GM23248 (cell line): ENCODE results near the gene PTHLH. TPM values are rescaled to one million over a fixed set of nuclear protein-coding genes. Genes with fewer than 3 reads are reported as not detected.

ENCODE experiments used
- DNase-seq: peaks from one replicate; pipeline ENCODE4 v3.0.0-alpha.2; 2015
- H2AFZ ChIP-seq: fragments of 200-600 bp; sonication (generic); 2 replicates; pipeline ENCODE4 v1.6.1; 2016; ENCODE audit warnings: antibody characterized with exemption
- H3F3A ChIP-seq: fragments of 200-600 bp; sonication (generic); 2 replicates; pipeline ENCODE4 v1.6.1; 2016; ENCODE audit warnings: mild to moderate bottlenecking, antibody characterized with exemption, mixed run types; ENCODE audit not compliant: insufficient read depth
- H3K27ac ChIP-seq: fragments of 200-600 bp; sonication (generic); 2 replicates; pipeline ENCODE4 v1.5.1; 2016; ENCODE audit warnings: mild to moderate bottlenecking
- H3K27me3 ChIP-seq: fragments of 200-600 bp; sonication (generic); replicated peaks from 2 replicates; pipeline ENCODE4 v1.6.1; 2016; ENCODE audit warnings: mild to moderate bottlenecking; ENCODE audit not compliant: insufficient read depth
- H3K36me3 ChIP-seq: fragments of 200-600 bp; sonication (generic); 2 replicates; pipeline ENCODE4 v1.6.1; 2016; ENCODE audit warnings: low read depth, mild to moderate bottlenecking
- H3K4me1 ChIP-seq: fragments of 200-600 bp; sonication (generic); 2 replicates; pipeline ENCODE4 v1.6.1; 2016; ENCODE audit warnings: mild to moderate bottlenecking; ENCODE audit not compliant: insufficient read depth
- H3K4me2 ChIP-seq: fragments of 200-600 bp; sonication (generic); one replicate; pipeline ENCODE4 v1.6.1; 2016; ENCODE audit warnings: mild to moderate bottlenecking; ENCODE audit not compliant: unreplicated experiment
- H3K4me3 ChIP-seq: fragments of 200-600 bp; sonication (generic); 2 replicates; pipeline ENCODE4 v1.5.1; 2016; ENCODE audit warnings: mild to moderate bottlenecking
- H3K79me2 ChIP-seq: fragments of 200-600 bp; sonication (generic); 2 replicates; pipeline ENCODE4 v1.6.1; 2016; ENCODE audit warnings: mild to moderate bottlenecking; ENCODE audit not compliant: insufficient read depth
- H3K9ac ChIP-seq: fragments of 200-600 bp; sonication (generic); 2 replicates; pipeline ENCODE4 v1.6.1; 2016; ENCODE audit warnings: mild to moderate bottlenecking
- H3K9me2 ChIP-seq: fragments of 200-600 bp; sonication (generic); 2 replicates; pipeline ENCODE4 v1.6.1; 2016; ENCODE audit warnings: mixed run types, mild to moderate bottlenecking, moderate library complexity; ENCODE audit not compliant: insufficient read depth
- H3K9me3 ChIP-seq: fragments of 200-600 bp; sonication (generic); one replicate; pipeline ENCODE4 v1.6.1; 2017; ENCODE audit warnings: low read depth
- H4K20me1 ChIP-seq: fragments of 200-600 bp; sonication (generic); 2 replicates; pipeline ENCODE4 v1.6.0; 2016; ENCODE audit not compliant: insufficient read depth
- EZH2 ChIP-seq: fragments of 200-600 bp; sonication (generic); IDR thresholded peaks from 2 replicates; pipeline ENCODE4 v1.6.1; 2018; ENCODE audit warnings: antibody characterized with exemption, mild to moderate bottlenecking; ENCODE audit not compliant: insufficient read depth, poor library complexity, severe bottlenecking
- EZH2phosphoT487 ChIP-seq: fragments of 200-600 bp; sonication (generic); IDR thresholded peaks from 2 replicates; pipeline ENCODE4 v1.6.1; 2018; ENCODE audit warnings: antibody characterized with exemption, moderate library complexity, mild to moderate bottlenecking, low read depth; ENCODE audit not compliant: insufficient read depth
- WGBS, 2 experiments: methylation state at CpG; one replicate each; pipeline ENCODE4 v1.1.6; 2015 to 2017; ENCODE audit warnings: low lambda C conversion rate in 2 of 2, low coverage in 1 of 2; ENCODE audit errors: missing lambda C conversion rate in 2 of 2; 5-methylcytosine and 5-hydroxymethylcytosine counted together
- in situ Hi-C: fragments of 300-500 bp; cut with MboI; formaldehyde crosslinking; loops from 2 replicates; pipeline ENCODE4 v1.15.0; 2020
- polyA plus RNA-seq: library from polyadenylated mRNA; unstranded; fragments of >200 nt; fragmentation: Nextera tagmentation; extraction: Ambion mirVana; gene quantifications from 2 replicates; pipeline ENCODE4 v1.2.1, GENCODE V29; 2016
- total RNA-seq: library from RNA; depleted of rRNA; stranded (reverse); fragments of >200 nt; shearing (Covaris generic); gene quantifications from 2 replicates; pipeline ENCODE4 v1.2.3, GENCODE V29; 2014

The PTHLH gene
- total and polyA plus RNA-seq, 2 experiments from 2014 or later = 4.7 to 6.4 TPM

DNA sequence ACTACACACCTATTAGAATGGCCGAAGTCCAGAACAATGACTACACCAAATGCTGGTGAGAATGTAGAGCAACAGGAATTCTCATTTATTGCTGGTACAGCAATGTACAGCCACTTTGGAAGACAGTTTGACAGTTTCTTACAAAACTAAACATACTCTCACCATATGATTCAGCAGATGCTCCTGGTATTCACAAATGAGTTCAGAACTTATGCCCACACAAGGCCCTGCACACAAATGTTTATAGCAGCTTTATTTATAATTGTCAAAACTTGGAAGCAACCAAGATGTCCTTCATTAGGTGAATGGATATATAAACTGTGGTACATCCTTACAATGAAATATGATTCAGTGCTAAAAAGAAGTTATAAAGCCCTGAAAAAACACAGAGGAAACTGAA lies 38.3 kb downstream of the PTHLH start:
- H4K20me1 ChIP-seq = no peaks in the 10 kb centered on the region
- in situ Hi-C loops = no loop called here
- no peak overlapping the region for H2AFZ ChIP-seq
- H3K9me2 ChIP-seq = no peaks in the 10 kb centered on the region
- no peak for TF ChIP-seq EZH2phosphoT487
- no peak for TF ChIP-seq EZH2
- no peak overlapping the region for H3K4me2 ChIP-seq
- H3K36me3 ChIP-seq = no peaks in the 10 kb centered on the region
- no peak overlapping the region for H3K4me3 ChIP-seq
- no peaks in the 10 kb centered on the region for H3K27me3 ChIP-seq
- no peaks in the 10 kb centered on the region for H3F3A ChIP-seq
- DNase-seq = no peak
- H3K4me1 ChIP-seq = peaks cover 9% of the 10 kb centered on the region; the same call in 1 of the 2 replicates
- no peak overlapping the region for H3K9ac ChIP-seq
- no peaks in the 10 kb centered on the region for H3K79me2 ChIP-seq
- no peak overlapping the region for H3K27ac ChIP-seq
- WGBS, 2 experiments = 89 to 95% methylated on average over 1 of the region's 1 CpG
- no peaks in the 10 kb centered on the region for H3K9me3 ChIP-seq

DNA sequence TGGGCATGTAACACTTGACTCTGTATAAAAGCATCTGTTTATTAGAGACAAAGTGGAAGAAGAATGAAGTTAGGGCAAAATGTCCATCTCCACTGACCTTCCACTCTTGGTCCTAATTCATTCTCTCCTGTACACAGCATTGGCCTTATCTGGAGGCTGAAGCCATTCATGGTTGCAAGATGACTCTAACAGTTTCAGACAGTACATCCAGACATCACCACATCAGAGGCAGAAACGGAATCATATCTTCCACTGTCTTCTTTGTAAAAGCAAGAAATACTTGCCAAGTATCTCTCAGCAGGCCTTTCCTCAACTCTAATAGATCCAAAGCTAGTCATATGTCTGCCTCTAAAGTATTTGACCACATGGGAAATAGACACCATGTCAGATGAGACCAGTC lies 41.1 kb downstream of the PTHLH start:
- no peaks in the 10 kb centered on the region for H3K79me2 ChIP-seq
- in situ Hi-C loops = no loop called here
- peak; percentile 5 for DNase-seq
- no peaks in the 10 kb centered on the region for H4K20me1 ChIP-seq
- H3K9me2 ChIP-seq = no peaks in the 10 kb centered on the region
- TF ChIP-seq EZH2phosphoT487 (no peak), EZH2 (no peak)
- H3K27ac ChIP-seq = no peak overlapping the region
- WGBS, 2 experiments = 57 to 74% methylated on average over 1 of the region's 1 CpG
- H3K4me2 ChIP-seq = no peak overlapping the region
- no peaks in the 10 kb centered on the region for H3K36me3 ChIP-seq
- no peak overlapping the region for H3K4me3 ChIP-seq
- H3K9me3 ChIP-seq = no peaks in the 10 kb centered on the region
- H3F3A ChIP-seq = no peaks in the 10 kb centered on the region
- H3K9ac ChIP-seq = no peak overlapping the region
- H2AFZ ChIP-seq = no peak overlapping the region
- no peaks in the 10 kb centered on the region for H3K27me3 ChIP-seq
- peaks cover 5% of the 10 kb centered on the region; the same call in 1 of the 2 replicates for H3K4me1 ChIP-seq

DNA sequence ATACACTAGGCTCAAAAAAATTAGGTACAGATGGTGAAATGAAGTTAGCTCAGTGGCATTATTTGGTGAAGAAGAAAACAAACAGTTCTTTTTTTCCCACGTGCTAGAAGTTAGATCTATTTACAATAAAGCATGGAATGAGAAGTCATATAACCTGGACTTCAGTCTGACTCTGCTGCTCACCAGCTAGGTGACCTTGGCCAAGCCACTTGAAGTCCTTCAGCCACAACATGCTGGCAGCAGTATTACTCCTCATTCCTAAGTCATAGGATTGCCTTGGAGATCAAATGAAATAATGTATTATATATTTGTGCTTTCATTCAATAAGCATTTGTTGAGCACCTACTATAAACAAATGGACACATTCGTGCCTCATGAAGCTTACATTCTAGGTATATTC lies 45.2 kb downstream of the PTHLH start:
- no peak for DNase-seq
- no peak overlapping the region for H3K4me2 ChIP-seq
- H4K20me1 ChIP-seq = no peaks in the 10 kb centered on the region
- H3K27ac ChIP-seq = no peak overlapping the region
- no peaks in the 10 kb centered on the region for H3K27me3 ChIP-seq
- H3K4me1 ChIP-seq = peaks cover 7% of the 10 kb centered on the region
- H3K36me3 ChIP-seq = no peaks in the 10 kb centered on the region
- in situ Hi-C loops = no loop called here
- peaks cover 2% of the 10 kb centered on the region for H3F3A ChIP-seq
- TF ChIP-seq EZH2phosphoT487 (no peak), EZH2 (no peak)
- H3K9me3 ChIP-seq = no peaks in the 10 kb centered on the region
- H2AFZ ChIP-seq = no peak overlapping the region
- H3K9ac ChIP-seq = no peak overlapping the region
- no peak overlapping the region for H3K4me3 ChIP-seq
- H3K9me2 ChIP-seq = no peaks in the 10 kb centered on the region
- WGBS, 2 experiments = 54 to 73% methylated on average over 2 of the region's 2 CpGs
- no peaks in the 10 kb centered on the region for H3K79me2 ChIP-seq

DNA sequence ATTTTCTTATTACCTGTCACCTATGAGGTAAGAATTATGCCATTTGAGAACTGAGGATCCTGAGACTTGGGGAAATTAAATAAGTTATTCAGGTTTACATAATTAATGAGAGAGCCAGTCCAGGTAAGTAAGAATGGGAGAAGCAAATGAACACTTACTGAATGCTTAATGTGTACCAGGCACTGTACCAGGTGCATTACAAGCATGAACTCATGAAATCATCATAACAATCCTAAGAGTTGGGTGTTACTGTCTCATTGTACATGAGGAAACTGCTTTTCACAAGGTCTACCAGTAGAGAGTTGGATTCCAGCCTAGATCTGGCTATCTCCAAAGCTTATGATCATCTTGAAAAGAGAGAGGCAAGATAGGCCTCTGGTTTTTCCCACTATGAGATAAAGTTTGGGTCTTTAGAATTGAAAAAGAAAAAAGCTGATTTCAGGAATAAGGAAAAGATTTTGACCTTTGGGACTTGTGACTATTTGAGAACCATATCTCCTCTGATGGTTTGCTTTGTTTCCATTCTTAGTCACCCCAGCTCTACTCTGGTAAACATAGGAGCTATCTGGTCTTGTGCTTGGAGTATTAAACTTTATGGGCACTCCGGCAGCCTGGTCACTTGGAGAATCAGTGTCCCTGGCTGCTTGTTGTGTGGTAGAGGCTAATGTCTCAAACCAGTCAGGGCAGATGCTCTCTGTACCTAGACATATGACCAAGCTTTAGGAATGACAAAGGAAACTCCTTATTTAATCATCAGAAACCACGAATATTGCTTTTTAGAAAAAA lies 48.0 kb downstream of the PTHLH start:
- Histone ChIP-seq H3K4me3 (no peak overlapping the region), H4K20me1 (no peaks in the 10 kb centered on the region), H3K4me2 (no peak overlapping the region), H3K4me1 (peaks cover 15% of the 10 kb centered on the region), H3K9me3 (no peaks in the 10 kb centered on the region), H3F3A (peaks cover 11% of the 10 kb centered on the region), H2AFZ (no peak overlapping the region), H3K79me2 (no peaks in the 10 kb centered on the region), H3K9me2 (no peaks in the 10 kb centered on the region), H3K27me3 (no peaks in the 10 kb centered on the region), H3K27ac (no peak overlapping the region), H3K36me3 (no peaks in the 10 kb centered on the region), H3K9ac (no peak overlapping the region)
- peak; percentile 63 for DNase-seq
- TF ChIP-seq EZH2 (no peak), EZH2phosphoT487 (no peak)
- 33 to 35% methylated on average over 2 of the region's 2 CpGs for WGBS, 2 experiments
- in situ Hi-C loops = no loop called here
